Aorta (tissue), 5 donors: ENCODE results near the gene MAN2B2. TPM values are rescaled to one million over a fixed set of nuclear protein-coding genes. Genes with fewer than 3 reads are reported as not detected.
"Not testable (repeated sequence)": the region's sequence is repeated elsewhere in the genome, so short reads cannot be mapped to it uniquely, and the experiment has no call there.

Experiments used
- ATAC-seq: fragments of 200-7000 bp; cut with Tn5 transposase; one replicate; pipeline ENCODE4 v1.9.1; 2022; ENCODE audit warnings: moderate library complexity; ENCODE audit not compliant: low FRiP score
- DNase-seq, 2 donors: peaks; one replicate each; pipeline ENCODE4 v3.0.0-alpha.2; 2020
- H3K27ac ChIP-seq, 2 donors: one replicate each; pipeline ENCODE4 v1.5.1; 2013; ENCODE audit warnings: low read length in 2 of 2, mild to moderate bottlenecking in 2 of 2, moderate library complexity in 2 of 2, control low read depth in 1 of 2, inconsistent platforms in 1 of 2, low read depth in 1 of 2
- H3K27me3 ChIP-seq, 2 donors: one replicate each; pipeline ENCODE4 v1.6.1; 2013; ENCODE audit warnings: control low read depth in 1 of 2, low read length in 1 of 2, mild to moderate bottlenecking in 1 of 2, moderate library complexity in 1 of 2; ENCODE audit not compliant: insufficient read depth in 2 of 2, control insufficient read depth in 1 of 2
- H3K36me3 ChIP-seq, 2 donors: one replicate each; pipeline ENCODE4 v1.6.1; 2013; ENCODE audit warnings: control low read depth in 1 of 2, low read length in 1 of 2, mild to moderate bottlenecking in 1 of 2; ENCODE audit not compliant: insufficient read depth in 2 of 2, control insufficient read depth in 1 of 2
- H3K4me1 ChIP-seq, 2 donors: one replicate each; pipeline ENCODE4 v1.6.1; 2013; ENCODE audit warnings: low read length in 2 of 2, control low read depth in 1 of 2, mild to moderate bottlenecking in 1 of 2, moderate library complexity in 1 of 2; ENCODE audit not compliant: insufficient read depth in 2 of 2, control insufficient read depth in 1 of 2
- H3K4me3 ChIP-seq, 2 donors: one replicate each; pipeline ENCODE4 v1.5.1; 2013; ENCODE audit warnings: low read length in 2 of 2, control low read depth in 1 of 2, mild to moderate bottlenecking in 1 of 2
- H3K9me3 ChIP-seq: one replicate; pipeline ENCODE4 v1.6.1; 2013; ENCODE audit warnings: mild to moderate bottlenecking, low read length; ENCODE audit not compliant: control insufficient read depth
- WGBS, 2 donors: extraction: QIAGEN DNeasy Blood & Tissue Kit; methylation state at CpG; one replicate each; pipeline ENCODE4 v1.1.7; 2013; 5-methylcytosine and 5-hydroxymethylcytosine counted together
- intact Hi-C, 2 donors: fragments of 100-400 bp; cut with DNase I; formaldehyde crosslinking; loops; one replicate each; pipeline versions ENCODE4 v1.14.2 to v1.15.0; 2022
- polyA plus RNA-seq, 2 donors: library from polyadenylated mRNA; stranded (reverse); fragments of 200-250 nt; gene quantifications; one replicate each; pipeline ENCODE4 v1.2.3, GENCODE V29; 2013
- total RNA-seq, 2 donors: library from RNA; stranded (reverse); fragmentation: NEBNext Ultra II Directional; extraction: Animal tissue kit (Norgen Biotek cat#: 25700); gene quantifications; one replicate each; pipeline ENCODE4 v1.2.1, GENCODE V29; 2021
- donor health status: healthy with polysubstance abuse.
- donor health status: Bipolar disorder and iron deficiency.
- donor health status: DM: no; HTN: no; CAD: no.
- donor health status: DM: no; HTN: no; CAD: no.
- donor health status: DM: yes; HTN: yes; CAD: no.

MAN2B2 gene
- total and polyA plus RNA-seq, 4 donors = 13.1 to 58.0 (median 42.5) TPM

- H3K27ac ChIP-seq = no peak overlapping the region
- H3K4me3 ChIP-seq = no peak overlapping the region
Observed at GRCh38 chr4:6643141-6643847, 68.3 kb downstream of the MAN2B2 start.

GRCh38 chr4:6644792-6645530 lies 70.0 kb downstream of the MAN2B2 start:
- peaks cover 0 to 6% of the 10 kb centered on the region in 2 donors for H3K4me1 ChIP-seq
- H3K27me3 ChIP-seq = no peaks in the 10 kb centered on the region
- H3K4me3 ChIP-seq = no peak overlapping the region
- no peak overlapping the region for H3K27ac ChIP-seq
- ATAC-seq = no peak
- intact Hi-C loops = loop anchor here in 1 of 2 donors (5.0 kb wide), 1 partner anchor 67 kb away; no protein-coding TSS in a partner anchor
- no peaks in the 10 kb centered on the region for H3K9me3 ChIP-seq
- peaks cover 0 to 2% of the 10 kb centered on the region in 2 donors for H3K36me3 ChIP-seq
- WGBS, 2 donors = 69 to 70% methylated on average over 5 of the region's 5 CpGs
- no peak for DNase-seq

More at GRCh38 chr4:6643141-6643847, 68.3 kb downstream of the MAN2B2 start:
- intact Hi-C loops = loop anchor here in 1 of 2 donors (5.0 kb wide), 1 partner anchor 69 kb away; no protein-coding TSS in a partner anchor
- H3K9me3 ChIP-seq = no peaks in the 10 kb centered on the region
- H3K36me3 ChIP-seq = peaks cover 0 to 2% of the 10 kb centered on the region in 2 donors
- DNase-seq (no peak), ATAC-seq (no peak)
- WGBS, 2 donors = 65 to 70% methylated on average over 8 of the region's 8 CpGs
- H3K4me1 ChIP-seq = peaks cover 0 to 6% of the 10 kb centered on the region in 2 donors
- H3K27me3 ChIP-seq = no peaks in the 10 kb centered on the region

DNA sequence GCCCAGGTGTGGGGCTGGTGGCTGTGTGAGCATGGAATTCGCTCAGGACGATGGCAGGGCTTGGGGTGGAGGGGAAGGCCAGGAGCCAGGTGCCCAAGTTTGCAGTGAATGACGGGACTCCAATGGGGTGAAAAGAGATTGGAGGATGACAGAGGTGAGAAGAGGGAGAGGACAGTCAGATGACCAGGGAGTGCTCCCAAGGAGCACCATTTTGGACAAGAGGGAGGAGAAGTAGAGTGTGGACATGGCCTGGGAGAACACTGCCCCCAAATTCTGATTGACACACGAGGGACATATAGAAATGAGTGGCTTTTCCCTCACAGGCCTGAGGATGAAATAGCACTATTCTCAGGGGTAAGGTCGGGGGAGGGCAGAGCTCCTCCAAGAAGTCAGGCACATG lies 72.2 kb downstream of the MAN2B2 start:
- no peaks in the 10 kb centered on the region for H3K36me3 ChIP-seq
- intact Hi-C loops = no loop called here
- no peak for ATAC-seq

DNA sequence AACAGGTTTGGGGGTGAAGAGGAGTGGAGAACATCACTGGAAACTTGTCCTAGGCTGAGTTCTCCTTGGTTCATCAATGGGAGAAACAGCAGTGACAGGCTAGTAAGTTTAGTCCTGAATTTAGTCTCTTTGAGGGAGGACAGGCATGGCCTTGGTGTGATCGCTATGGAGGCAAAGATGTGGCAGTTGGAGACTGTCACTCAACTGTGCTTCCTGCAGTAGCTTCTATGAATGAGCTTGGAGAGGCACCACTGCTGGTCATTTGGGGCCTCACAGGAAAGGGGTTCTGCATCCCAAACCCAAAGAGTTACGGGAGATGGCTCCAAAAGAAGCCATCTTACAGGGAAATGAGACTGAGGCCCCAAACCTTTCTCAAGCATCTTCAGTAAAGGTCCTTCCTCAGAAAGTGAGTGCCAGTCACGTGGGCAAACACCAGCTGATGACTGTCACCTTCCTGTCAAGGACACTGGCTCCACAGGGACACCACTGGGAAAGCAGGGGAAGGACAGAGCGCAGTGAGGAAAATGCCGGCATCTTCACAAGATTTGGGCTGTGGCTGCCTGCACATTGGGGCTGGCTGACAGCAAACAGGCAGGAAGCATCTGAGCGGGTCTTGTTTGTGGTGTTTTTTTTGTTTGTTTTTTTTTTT lies 72.7 kb downstream of the MAN2B2 start:
- Histone ChIP-seq H3K27ac (no peak overlapping the region), H3K36me3 (no peaks in the 10 kb centered on the region), H3K4me3 (no peak overlapping the region), H3K27me3 (no peaks in the 10 kb centered on the region), H3K9me3 (no peaks in the 10 kb centered on the region), H3K4me1 (no peaks in the 10 kb centered on the region)
- no peak for ATAC-seq
- DNase-seq = no peak
- intact Hi-C loops = no loop called here
- WGBS, 2 donors = 60 to 74% methylated on average over 6 of the region's 6 CpGs

More for the DNA sequence above, 72.2 kb downstream of the MAN2B2 start:
- Histone ChIP-seq H3K27me3 (no peaks in the 10 kb centered on the region), H3K27ac (no peak overlapping the region), H3K4me3 (no peak overlapping the region), H3K4me1 (peaks cover 0 to 3% of the 10 kb centered on the region in 2 donors), H3K9me3 (no peaks in the 10 kb centered on the region)
- no peak for DNase-seq
- 82 to 86% methylated on average over 5 of the region's 5 CpGs for WGBS, 2 donors

- Histone ChIP-seq H3K4me3 (no peak overlapping the region), H3K36me3 (no peaks in the 10 kb centered on the region), H3K27ac (no peak overlapping the region), H3K27me3 (no peaks in the 10 kb centered on the region), H3K4me1 (no peaks in the 10 kb centered on the region), H3K9me3 (no peaks in the 10 kb centered on the region)
- no peak for DNase-seq
- intact Hi-C loops = no loop called here
- 90% methylated on average over 8 of the region's 8 CpGs for WGBS, 2 donors
- ATAC-seq = no peak
Observed at GRCh38 chr4:6649216-6649615, 74.2 kb downstream of the MAN2B2 start.

GRCh38 chr4:6654211-6654610 lies 79.2 kb downstream of the MAN2B2 start:
- H3K4me3 ChIP-seq, H3K36me3 ChIP-seq, intact Hi-C loops, H3K9me3 ChIP-seq, H3K27me3 ChIP-seq, DNase-seq, H3K27ac ChIP-seq, H3K4me1 ChIP-seq, ATAC-seq: not testable (repeated sequence)
- 48 to 95% methylated on average over 2 to 3 of the region's 3 CpGs for WGBS, 2 donors

GRCh38 chr4:6655291-6655690 lies 80.3 kb downstream of the MAN2B2 start:
- H3K36me3 ChIP-seq, H3K9me3 ChIP-seq, H3K27me3 ChIP-seq, H3K4me3 ChIP-seq, H3K27ac ChIP-seq, intact Hi-C loops, DNase-seq, ATAC-seq, H3K4me1 ChIP-seq: not testable (repeated sequence)
- 75 to 91% methylated on average over 2 of the region's 2 CpGs for WGBS, 2 donors

DNA sequence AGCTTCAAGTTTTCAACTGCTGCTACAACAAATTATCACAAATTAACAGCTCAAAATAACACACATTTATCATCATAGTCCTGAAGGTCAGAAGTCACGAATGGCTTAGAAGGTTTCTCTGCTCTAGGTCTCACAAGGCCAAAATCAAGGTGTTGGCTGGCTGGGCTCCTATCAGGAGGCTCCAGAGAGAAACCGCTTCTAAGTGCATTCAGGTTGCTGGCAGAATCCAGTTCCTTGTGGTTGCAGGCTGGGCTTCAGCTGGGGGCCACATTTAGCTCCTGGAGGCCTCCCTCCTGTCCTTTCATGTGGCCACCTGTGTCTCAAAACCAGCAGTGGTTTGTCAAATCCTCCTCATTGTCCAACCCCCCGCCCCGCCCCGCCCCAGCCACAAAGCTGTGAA lies 80.9 kb downstream of the MAN2B2 start:
- ATAC-seq (no peak), DNase-seq (no peak)
- H3K4me1 ChIP-seq = no peaks in the 10 kb centered on the region
- WGBS, 2 donors = 93 to 94% methylated on average over 5 of the region's 5 CpGs
- intact Hi-C loops = no loop called here
- no peaks in the 10 kb centered on the region for H3K27me3 ChIP-seq
- H3K36me3 ChIP-seq = no peaks in the 10 kb centered on the region
- H3K4me3 ChIP-seq = no peak overlapping the region
- no peak overlapping the region for H3K27ac ChIP-seq
- no peaks in the 10 kb centered on the region for H3K9me3 ChIP-seq
